ENCODE data around the gene PYROXD2.

The PYROXD2 gene

GRCh38 chr10:98411768-98412167, 3.2 kb downstream of the PYROXD2 start:
- Histone ChIP-seq H4K91ac (ENCODE audit: low read depth, low read length, poor library complexity) (no peak overlapping the region), H2BK12ac (ENCODE audit: low read length) (no peak overlapping the region), H3K4me1 (ENCODE audit: control insufficient read depth in 2 of 2, insufficient read depth in 1 of 2, low read depth in 1 of 2, low read length in 2 of 2) (peaks cover 5 to 16% of the 10 kb centered on the region in 2 donors), H3K9ac (ENCODE audit: low read depth, low read length, poor library complexity) (no peak overlapping the region), H3K27me3 (ENCODE audit: control insufficient read depth in 3 of 3, insufficient read depth in 3 of 3, low read depth in 1 of 3, low read length in 3 of 3) (no peaks in the 10 kb centered on the region), H3K27ac (replicated peaks; ENCODE audit: low read length) (no peak overlapping the region), H2AFZ (ENCODE audit: low read length) (no peak overlapping the region), H3K79me1 (ENCODE audit: low read depth, low read length) (no peaks in the 10 kb centered on the region), H3K23ac (ENCODE audit: low read depth, low read length, poor library complexity) (no peak overlapping the region), H2BK15ac (ENCODE audit: low read length) (no peak overlapping the region), H3K4me2 (ENCODE audit: insufficient read depth, low read length, poor library complexity, severe bottlenecking) (no peak overlapping the region), H3K14ac (ENCODE audit: low read length) (no peak overlapping the region), H3K4ac (ENCODE audit: low read length) (no peak overlapping the region), H3K4me3 (ENCODE audit: low read length in 2 of 2) (no peak overlapping the region), H2BK5ac (ENCODE audit: low read length) (no peak overlapping the region), H2AK5ac (ENCODE audit: low read depth, low read length) (no peak overlapping the region), H2BK120ac (ENCODE audit: low read depth, low read length) (no peak overlapping the region), H3K18ac (ENCODE audit: low read length) (no peak overlapping the region), H3K36me3 (replicated peaks in 1 of 2; ENCODE audit: control insufficient read depth in 2 of 2, insufficient read depth in 2 of 2, low read length in 2 of 2) (no peaks in the 10 kb centered on the region), H3K9me3 (replicated peaks in 1 of 2; ENCODE audit: control insufficient read depth in 2 of 2, insufficient read depth in 1 of 2, low read depth in 1 of 2, low read length in 2 of 2) (no peaks in the 10 kb centered on the region), H4K8ac (ENCODE audit: low read depth, low read length) (no peak overlapping the region)
- DNase-seq (ENCODE audit: low spot score), result no peak
- no CpG with 5 or more reads among the region's 1 CpG for WGBS, 2 donors (ENCODE audit: extremely low coverage in 2 of 2, insufficient read length in 2 of 2, insufficient replicate concordance in 1 of 2)

- Histone ChIP-seq H3K27ac (replicated peaks; ENCODE audit: low read length) (no peak overlapping the region), H3K18ac (ENCODE audit: low read length) (no peak overlapping the region), H2BK12ac (ENCODE audit: low read length) (no peak overlapping the region), H3K36me3 (replicated peaks in 1 of 2; ENCODE audit: control insufficient read depth in 2 of 2, insufficient read depth in 2 of 2, low read length in 2 of 2) (no peaks in the 10 kb centered on the region), H3K79me1 (ENCODE audit: low read depth, low read length) (no peaks in the 10 kb centered on the region), H3K14ac (ENCODE audit: low read length) (peak overlapping the region; percentile 76), H3K23ac (ENCODE audit: low read depth, low read length, poor library complexity) (no peak overlapping the region), H2AFZ (ENCODE audit: low read length) (no peak overlapping the region), H3K9ac (ENCODE audit: low read depth, low read length, poor library complexity) (no peak overlapping the region), H3K9me3 (replicated peaks in 1 of 2; ENCODE audit: control insufficient read depth in 2 of 2, insufficient read depth in 1 of 2, low read depth in 1 of 2, low read length in 2 of 2) (no peaks in the 10 kb centered on the region), H3K4me3 (ENCODE audit: low read length in 2 of 2) (no peak overlapping the region), H3K4ac (ENCODE audit: low read length) (no peak overlapping the region), H2BK15ac (ENCODE audit: low read length) (no peak overlapping the region), H4K8ac (ENCODE audit: low read depth, low read length) (no peak overlapping the region), H3K4me2 (ENCODE audit: insufficient read depth, low read length, poor library complexity, severe bottlenecking) (no peak overlapping the region), H4K91ac (ENCODE audit: low read depth, low read length, poor library complexity) (no peak overlapping the region), H2AK5ac (ENCODE audit: low read depth, low read length) (no peak overlapping the region), H2BK120ac (ENCODE audit: low read depth, low read length) (no peak overlapping the region), H2BK5ac (ENCODE audit: low read length) (no peak overlapping the region), H3K4me1 (ENCODE audit: control insufficient read depth in 2 of 2, insufficient read depth in 1 of 2, low read depth in 1 of 2, low read length in 2 of 2) (peaks cover 5 to 16% of the 10 kb centered on the region in 2 donors), H3K27me3 (ENCODE audit: control insufficient read depth in 3 of 3, insufficient read depth in 3 of 3, low read depth in 1 of 3, low read length in 3 of 3) (no peaks in the 10 kb centered on the region)
- no CpG with 5 or more reads among the region's 11 CpGs for WGBS, 2 donors (ENCODE audit: extremely low coverage in 2 of 2, insufficient read length in 2 of 2, insufficient replicate concordance in 1 of 2)
- no peak for DNase-seq (ENCODE audit: low spot score)
Measured at GRCh38 chr10:98411166-98411565, 3.8 kb downstream of the PYROXD2 start.

- DNase-seq (ENCODE audit: low spot score), result no peak
- no peak overlapping the region for H2AFZ ChIP-seq (ENCODE audit: low read length)
Measured at GRCh38 chr10:98410759-98411158, 4.2 kb downstream of the PYROXD2 start.

GRCh38 chr10:98410135-98410743, 4.7 kb downstream of the PYROXD2 start:
- Histone ChIP-seq H2BK120ac (ENCODE audit: low read depth, low read length) (no peak overlapping the region), H3K4ac (ENCODE audit: low read length) (no peak overlapping the region), H2AFZ (ENCODE audit: low read length) (no peak overlapping the region), H3K4me1 (ENCODE audit: control insufficient read depth in 2 of 2, insufficient read depth in 1 of 2, low read depth in 1 of 2, low read length in 2 of 2) (peaks cover 2 to 11% of the 10 kb centered on the region in 2 donors), H3K79me1 (ENCODE audit: low read depth, low read length) (no peaks in the 10 kb centered on the region), H3K23ac (ENCODE audit: low read depth, low read length, poor library complexity) (no peak overlapping the region), H3K14ac (ENCODE audit: low read length) (peak overlapping the region; percentile 10), H3K27ac (replicated peaks; ENCODE audit: low read length) (no peak overlapping the region), H3K4me3 (ENCODE audit: low read length in 2 of 2) (no peak overlapping the region), H4K91ac (ENCODE audit: low read depth, low read length, poor library complexity) (no peak overlapping the region), H3K9ac (ENCODE audit: low read depth, low read length, poor library complexity) (no peak overlapping the region), H3K18ac (ENCODE audit: low read length) (no peak overlapping the region), H3K9me3 (replicated peaks in 1 of 2; ENCODE audit: control insufficient read depth in 2 of 2, insufficient read depth in 1 of 2, low read depth in 1 of 2, low read length in 2 of 2) (no peaks in the 10 kb centered on the region), H3K36me3 (replicated peaks in 1 of 2; ENCODE audit: control insufficient read depth in 2 of 2, insufficient read depth in 2 of 2, low read length in 2 of 2) (no peaks in the 10 kb centered on the region), H4K8ac (ENCODE audit: low read depth, low read length) (no peak overlapping the region), H2BK5ac (ENCODE audit: low read length) (no peak overlapping the region), H2BK12ac (ENCODE audit: low read length) (no peak overlapping the region), H2AK5ac (ENCODE audit: low read depth, low read length) (no peak overlapping the region), H2BK15ac (ENCODE audit: low read length) (no peak overlapping the region), H3K27me3 (ENCODE audit: control insufficient read depth in 3 of 3, insufficient read depth in 3 of 3, low read depth in 1 of 3, low read length in 3 of 3) (no peaks in the 10 kb centered on the region), H3K4me2 (ENCODE audit: insufficient read depth, low read length, poor library complexity, severe bottlenecking) (no peak overlapping the region)
- DNase-seq (ENCODE audit: low spot score), result no peak
- WGBS, 2 donors (ENCODE audit: extremely low coverage in 2 of 2, insufficient read length in 2 of 2, insufficient replicate concordance in 1 of 2), result no CpG with 5 or more reads among the region's 4 CpGs

More at GRCh38 chr10:98410759-98411158, 4.2 kb downstream of the PYROXD2 start:
- Histone ChIP-seq H3K27me3 (ENCODE audit: control insufficient read depth in 3 of 3, insufficient read depth in 3 of 3, low read depth in 1 of 3, low read length in 3 of 3) (no peaks in the 10 kb centered on the region), H3K14ac (ENCODE audit: low read length) (no peak overlapping the region), H3K4me2 (ENCODE audit: insufficient read depth, low read length, poor library complexity, severe bottlenecking) (no peak overlapping the region), H3K9me3 (replicated peaks in 1 of 2; ENCODE audit: control insufficient read depth in 2 of 2, insufficient read depth in 1 of 2, low read depth in 1 of 2, low read length in 2 of 2) (no peaks in the 10 kb centered on the region), H2BK5ac (ENCODE audit: low read length) (no peak overlapping the region), H3K9ac (ENCODE audit: low read depth, low read length, poor library complexity) (no peak overlapping the region), H3K36me3 (replicated peaks in 1 of 2; ENCODE audit: control insufficient read depth in 2 of 2, insufficient read depth in 2 of 2, low read length in 2 of 2) (no peaks in the 10 kb centered on the region), H3K79me1 (ENCODE audit: low read depth, low read length) (no peaks in the 10 kb centered on the region), H3K4me3 (ENCODE audit: low read length in 2 of 2) (no peak overlapping the region), H2BK120ac (ENCODE audit: low read depth, low read length) (no peak overlapping the region), H3K4ac (ENCODE audit: low read length) (no peak overlapping the region), H2BK15ac (ENCODE audit: low read length) (no peak overlapping the region), H3K18ac (ENCODE audit: low read length) (no peak overlapping the region), H3K23ac (ENCODE audit: low read depth, low read length, poor library complexity) (no peak overlapping the region), H3K4me1 (ENCODE audit: control insufficient read depth in 2 of 2, insufficient read depth in 1 of 2, low read depth in 1 of 2, low read length in 2 of 2) (peaks cover 5 to 16% of the 10 kb centered on the region in 2 donors), H2AK5ac (ENCODE audit: low read depth, low read length) (no peak overlapping the region), H2BK12ac (ENCODE audit: low read length) (no peak overlapping the region), H4K8ac (ENCODE audit: low read depth, low read length) (no peak overlapping the region), H4K91ac (ENCODE audit: low read depth, low read length, poor library complexity) (no peak overlapping the region), H3K27ac (replicated peaks; ENCODE audit: low read length) (no peak overlapping the region)
- WGBS, 2 donors (ENCODE audit: extremely low coverage in 2 of 2, insufficient read length in 2 of 2, insufficient replicate concordance in 1 of 2), result no CpG with 5 or more reads among the region's 10 CpGs

Data from neuronal stem cell (in vitro differentiated cells).